GM18951 (cell line): ENCODE data around the gene TRABD2B.

ENCODE experiments used
- POLR2A ChIP-seq: IDR thresholded peaks from 4 replicates; pipeline ENCODE4 v1.6.1; 2011; ENCODE audit warnings: mild to moderate bottlenecking; ENCODE audit not compliant: insufficient read length, insufficient read depth; ENCODE audit errors: extremely low read depth
- in situ Hi-C: fragments of 300-500 bp; cut with MboI; formaldehyde crosslinking; loops from one replicate; pipeline ENCODE4 v1.12.0; 2022; ENCODE audit warnings: low sequenced_read_pairs, mixed read lengths, inconsistent platforms; ENCODE audit not compliant: unreplicated experiment

The TRABD2B gene

DNA sequence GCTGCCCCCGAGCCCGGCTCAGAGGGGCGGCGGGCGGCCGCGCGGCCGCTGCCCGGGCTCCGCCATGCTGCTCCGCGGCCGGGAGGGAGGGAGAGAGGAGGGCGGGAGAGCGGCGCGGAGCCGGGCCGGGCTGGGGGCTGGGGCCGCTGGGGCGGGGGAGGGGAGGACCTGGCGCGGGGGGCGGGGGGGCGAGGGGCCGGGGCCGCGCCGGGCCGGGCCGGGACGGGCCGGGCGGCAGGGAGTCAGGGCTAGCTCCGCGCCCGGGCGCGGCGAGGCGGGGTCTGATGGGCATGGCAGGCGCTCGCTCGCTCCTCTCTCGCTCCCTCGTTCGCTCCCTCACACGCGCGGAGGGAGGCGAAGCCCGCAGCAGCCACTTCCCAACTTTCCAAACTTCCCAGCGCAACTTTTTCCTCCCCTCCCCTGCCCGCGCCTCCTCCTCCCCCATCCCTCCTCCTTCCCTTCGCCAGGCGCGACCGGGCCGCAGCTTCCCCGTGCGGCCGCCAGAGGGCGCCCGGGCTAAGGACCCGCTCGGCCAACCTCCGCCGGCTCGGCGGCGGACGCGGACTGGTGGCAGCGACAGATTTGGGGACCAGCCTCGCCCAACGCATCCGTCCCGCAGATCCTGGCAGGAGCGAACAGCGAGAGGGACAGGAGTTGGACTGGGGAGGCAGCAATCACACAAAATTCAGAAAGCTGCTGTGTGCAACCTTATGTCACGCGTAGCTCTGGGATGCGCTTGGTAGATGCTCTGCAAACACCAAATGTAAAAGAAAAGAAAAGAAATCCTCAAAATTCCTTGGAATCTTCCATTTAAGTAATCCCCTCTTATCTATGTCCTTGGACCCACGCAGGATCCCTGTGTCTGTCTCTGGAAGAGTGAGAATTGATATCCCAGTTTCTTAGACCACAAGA lies at the start of gene TRABD2B:
Gene TRABD2B (minus strand): TSS at position 97 of the 912 bp plus-strand sequence.
- TF ChIP-seq POLR2A = no peak
- in situ Hi-C loops = no loop called here

DNA sequence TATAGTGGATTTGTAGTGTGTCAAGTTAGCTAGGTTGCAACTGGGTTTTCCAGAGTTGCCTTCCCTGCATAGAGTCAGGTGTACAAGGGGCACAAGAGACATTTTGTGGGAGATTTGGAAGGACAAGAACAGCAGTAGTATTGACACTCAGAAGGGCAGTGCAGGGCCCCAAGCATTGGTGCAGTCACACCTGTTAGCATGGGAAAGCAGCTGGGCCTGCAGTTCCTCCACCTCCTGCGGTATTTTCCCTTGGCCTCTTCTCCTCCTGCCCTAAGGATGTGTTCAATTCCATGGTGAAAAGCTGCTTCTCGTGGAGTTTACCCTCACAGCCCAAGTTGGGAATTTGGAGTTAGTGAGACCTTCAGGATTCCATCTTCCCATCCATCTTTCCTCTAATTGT lies 47.1 kb upstream of the TRABD2B start:
- TF ChIP-seq POLR2A = no peak
- in situ Hi-C loops = no loop called here

DNA sequence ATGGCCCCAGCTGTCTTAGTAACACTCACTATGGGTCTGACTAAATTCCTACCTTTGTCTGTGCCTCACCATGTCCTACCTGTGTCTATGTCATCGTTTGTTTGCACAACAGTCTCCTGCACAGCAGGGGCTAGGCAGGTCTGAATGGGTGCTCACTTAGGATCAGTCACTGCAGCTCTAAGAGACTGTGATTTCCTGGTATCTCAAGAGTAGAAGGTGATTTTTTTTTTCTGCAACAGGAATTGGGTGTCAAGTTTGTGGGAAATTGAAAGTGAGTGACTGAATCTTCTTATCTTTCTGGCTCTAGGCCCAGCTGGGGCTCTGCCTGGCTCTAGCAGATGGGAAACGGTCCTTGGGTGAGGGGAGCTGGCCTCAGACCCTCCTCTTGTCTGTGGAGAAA lies 46.4 kb upstream of the TRABD2B start:
- no peak for TF ChIP-seq POLR2A
- in situ Hi-C loops = no loop called here

DNA sequence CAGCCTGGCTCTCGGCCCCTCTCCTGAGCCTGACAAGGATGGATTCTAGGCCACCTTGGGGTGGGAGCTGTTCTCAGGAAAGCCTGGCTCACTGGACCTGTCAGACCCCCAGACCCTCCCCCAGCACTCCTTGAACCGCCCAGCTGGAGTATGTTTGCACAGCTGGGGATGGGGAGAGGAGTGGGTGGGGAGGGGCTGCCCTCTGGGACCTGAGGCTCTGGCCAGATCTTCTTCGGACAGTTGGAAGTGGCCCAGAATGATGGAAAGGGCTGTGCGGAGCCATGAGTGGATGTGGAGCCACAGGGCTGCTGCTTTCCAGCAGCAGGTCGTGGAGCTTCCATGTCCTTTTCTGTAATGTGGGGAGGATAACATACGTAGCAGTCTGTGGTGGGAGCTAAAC lies 43.0 kb upstream of the TRABD2B start:
- TF ChIP-seq POLR2A = no peak
- in situ Hi-C loops = no loop called here

DNA sequence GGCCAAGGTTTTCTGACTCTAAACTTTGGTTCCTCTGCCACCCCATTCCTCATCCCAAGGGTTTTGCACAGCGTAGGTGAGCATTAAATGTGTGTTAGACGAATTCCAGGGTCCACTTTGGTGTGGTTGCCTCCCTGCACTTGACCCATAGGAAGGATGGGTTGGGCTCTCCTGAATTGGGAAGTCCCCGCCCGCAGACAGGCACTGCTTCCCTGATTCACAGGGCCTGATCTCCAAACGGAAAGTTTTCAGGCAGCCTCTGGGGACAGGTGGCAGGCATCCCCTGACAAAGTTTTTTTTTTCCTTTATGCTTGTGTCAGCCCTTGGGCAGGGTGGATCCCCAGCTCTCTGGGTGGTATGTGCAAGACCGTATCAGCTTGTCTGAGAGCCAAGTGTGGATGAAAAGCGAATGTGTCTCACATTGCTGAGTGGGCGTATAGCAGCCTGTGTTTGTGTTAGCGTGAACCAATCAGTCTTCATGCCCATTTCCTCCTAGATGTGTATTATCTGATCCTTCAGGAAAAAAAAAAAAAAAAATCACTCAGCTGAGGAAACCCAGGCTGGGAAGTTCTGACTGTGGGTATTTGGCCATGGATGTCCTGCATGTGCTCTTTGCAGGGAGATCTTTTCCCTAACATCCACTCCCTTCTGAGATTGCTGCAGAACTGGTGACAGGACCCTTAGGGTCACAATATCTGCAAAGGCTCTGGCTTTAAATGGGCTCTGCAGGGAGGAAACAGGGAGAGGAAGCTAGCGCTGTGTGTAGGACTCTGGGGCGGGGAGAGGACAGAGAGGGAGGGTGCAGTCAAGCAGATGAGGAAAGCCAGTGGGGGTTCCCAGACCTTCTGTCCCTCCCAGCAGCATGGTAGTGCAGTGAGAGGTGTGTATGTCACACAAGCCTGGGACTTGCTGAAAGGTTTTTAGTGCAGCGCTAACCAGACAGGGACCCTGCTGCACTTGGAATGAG lies 42.2 kb upstream of the TRABD2B start:
- in situ Hi-C loops = no loop called here
- TF ChIP-seq POLR2A = no peak

GRCh38 chr1:48038270-48038767 lies 41.1 kb upstream of the TRABD2B start:
- in situ Hi-C loops = no loop called here

GRCh38 chr1:48036710-48037355 lies 39.6 kb upstream of the TRABD2B start:
- no peak for TF ChIP-seq POLR2A
- in situ Hi-C loops = no loop called here

More at GRCh38 chr1:48038270-48038767, 41.1 kb upstream of the TRABD2B start:
- TF ChIP-seq POLR2A = no peak

DNA sequence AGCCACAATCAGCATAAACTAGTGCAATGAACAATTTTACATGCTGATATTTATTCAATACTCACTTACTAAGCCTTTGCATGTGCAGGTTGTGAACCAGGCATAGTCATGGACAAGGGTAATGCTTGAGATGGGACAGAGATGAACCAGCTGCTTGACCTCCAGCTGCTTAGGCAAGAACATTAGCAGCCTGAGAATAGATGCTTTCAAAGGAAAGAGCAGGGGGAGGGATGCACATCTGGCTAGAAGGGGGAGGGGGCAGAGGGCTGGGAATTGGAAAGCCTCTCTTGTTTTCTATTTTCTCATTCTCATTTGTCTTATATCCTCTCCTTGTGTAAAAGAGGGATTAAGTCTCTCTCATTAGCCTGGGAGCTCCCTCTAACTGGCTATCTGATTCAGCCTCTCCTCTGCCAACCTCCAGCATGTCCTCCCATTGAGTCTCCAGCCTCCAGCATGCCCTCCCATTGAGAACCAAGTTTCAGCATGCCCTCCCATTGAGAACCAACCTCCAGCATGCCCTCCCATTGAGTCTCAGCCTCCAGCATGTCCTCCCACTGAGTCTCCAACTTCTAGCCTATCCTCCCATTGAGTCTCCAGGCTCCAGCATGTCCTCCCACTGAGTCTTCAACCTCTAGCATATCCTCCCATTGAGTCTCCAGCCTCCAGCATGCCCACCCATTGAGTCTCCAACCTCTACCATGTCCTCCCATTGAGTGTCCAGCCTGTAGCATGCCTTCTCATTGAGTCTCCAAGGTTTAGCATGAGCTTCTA lies 38.4 kb upstream of the TRABD2B start:
- in situ Hi-C loops = no loop called here
- TF ChIP-seq POLR2A = no peak

- in situ Hi-C loops = no loop called here
- TF ChIP-seq POLR2A = no peak
These were observed 36.4 kb upstream of the TRABD2B start for GRCh38 chr1:48033495-48034045.

GRCh38 chr1:48031676-48032075 lies 34.5 kb upstream of the TRABD2B start:
- in situ Hi-C loops = no loop called here
- no peak for TF ChIP-seq POLR2A

DNA sequence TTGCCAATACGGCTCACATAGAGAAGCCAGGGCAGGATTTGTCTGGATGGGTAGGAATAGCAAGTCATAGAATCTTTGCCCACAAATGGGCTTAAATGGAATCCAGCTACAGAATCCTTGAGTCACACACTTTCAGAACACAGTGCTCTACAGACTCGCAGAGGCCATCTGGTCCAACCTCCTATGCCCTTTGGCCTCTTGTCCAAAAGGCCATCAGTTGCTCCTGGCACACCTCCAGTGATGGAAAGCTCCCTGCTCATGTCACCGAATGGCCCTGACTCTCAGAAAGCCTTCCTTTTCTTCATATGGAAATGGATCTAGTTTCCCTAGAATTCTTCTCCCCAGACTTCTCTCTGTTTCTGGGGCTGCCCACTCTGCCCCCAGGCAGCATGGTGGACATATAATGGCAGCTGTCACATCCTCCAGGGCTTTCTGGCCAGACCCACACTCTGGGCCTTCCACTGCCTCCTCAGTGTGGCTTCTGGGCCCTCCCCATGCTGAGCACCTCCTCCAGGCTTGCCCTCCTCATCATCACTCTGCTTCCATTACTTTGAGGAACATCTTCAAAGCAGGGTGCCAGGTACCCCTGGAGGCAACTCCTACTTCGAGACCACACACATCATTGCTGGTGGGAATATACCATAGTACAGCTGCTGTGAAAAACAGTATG lies 33.6 kb upstream of the TRABD2B start:
- no peak for TF ChIP-seq POLR2A
- in situ Hi-C loops = no loop called here

DNA sequence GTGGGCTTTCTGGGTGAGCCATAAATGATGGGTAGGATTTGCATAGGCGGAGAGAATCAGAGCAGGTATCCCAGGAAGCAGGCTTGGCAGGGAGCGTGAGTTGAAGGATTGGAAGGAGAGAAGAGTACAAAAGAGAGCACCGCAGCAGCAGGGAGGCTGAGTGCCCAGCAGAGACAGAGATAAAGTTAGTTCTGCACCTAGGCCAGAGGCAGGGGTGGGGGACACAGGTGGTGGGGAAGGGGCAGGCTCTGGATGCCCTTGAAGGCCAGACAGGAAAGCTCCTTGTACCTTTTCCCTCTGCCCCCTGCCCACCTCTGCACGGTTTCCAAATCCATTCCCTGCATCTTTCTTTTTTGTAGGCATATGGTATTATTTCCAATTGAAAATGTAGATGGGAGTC lies 33.0 kb upstream of the TRABD2B start:
- in situ Hi-C loops = no loop called here
- TF ChIP-seq POLR2A = no peak
